NT2/D1 (cell line): ENCODE measurements around the gene MED15.

Source experiments
- DNase-seq: peaks from one replicate; pipeline ENCODE4 v3.0.0-alpha.2; 2011; ENCODE audit warnings: low read depth, low spot score
- H3K27me3 ChIP-seq: 2 replicates; pipeline ENCODE4 v1.6.0; 2011; ENCODE audit warnings: mild to moderate bottlenecking; ENCODE audit not compliant: insufficient read length, insufficient read depth
- H3K36me3 ChIP-seq: 2 replicates; pipeline ENCODE4 v1.6.1; 2011; ENCODE audit warnings: mild to moderate bottlenecking, low read length, mixed read lengths; ENCODE audit not compliant: insufficient read depth, insufficient read length
- H3K4me1 ChIP-seq: 2 replicates; pipeline ENCODE4 v1.5.1; 2011; ENCODE audit not compliant: insufficient read depth, insufficient read length
- H3K4me3 ChIP-seq: 2 replicates; pipeline ENCODE4 v1.5.1; 2011; ENCODE audit warnings: low read depth; ENCODE audit not compliant: insufficient read length
- H3K9ac ChIP-seq: 2 replicates; pipeline ENCODE4 v1.6.0; 2011; ENCODE audit warnings: low read depth; ENCODE audit not compliant: insufficient read length
- H3K9me3 ChIP-seq: 2 replicates; pipeline ENCODE4 v1.5.1; 2011; ENCODE audit warnings: mild to moderate bottlenecking, low read length; ENCODE audit not compliant: insufficient read depth
- SUZ12 ChIP-seq: IDR thresholded peaks from 2 replicates; pipeline ENCODE4 v1.6.1; 2011; ENCODE audit not compliant: insufficient read length, insufficient read depth; ENCODE audit errors: extremely low read depth
- YY1 ChIP-seq: IDR thresholded peaks from 2 replicates; pipeline ENCODE4 v1.6.1; 2011; ENCODE audit not compliant: insufficient read length, insufficient read depth
- ZNF274 ChIP-seq: IDR thresholded peaks from 2 replicates; pipeline ENCODE4 v1.6.1; 2011; ENCODE audit warnings: mild to moderate bottlenecking, low read depth, low read length

MED15 gene

DNA sequence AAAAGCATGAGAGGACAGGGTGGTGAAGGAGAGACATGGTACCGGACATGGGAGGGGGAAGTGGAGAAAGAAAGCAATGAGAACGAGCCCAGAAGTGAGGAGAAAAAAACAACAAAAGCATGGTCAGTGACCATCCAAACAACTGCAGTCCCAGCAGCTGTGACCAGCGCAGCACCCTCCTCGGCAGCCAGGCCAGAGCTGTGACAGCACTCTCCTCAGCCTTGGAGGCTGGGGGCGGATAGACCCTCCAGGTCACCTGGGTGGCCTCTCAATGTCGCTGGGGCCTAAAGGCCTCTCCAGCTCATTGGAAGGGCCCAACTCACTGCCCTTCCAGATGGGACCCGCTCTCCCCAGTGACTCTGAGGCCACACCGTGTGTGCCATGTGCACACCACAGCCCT is 103.3 kb downstream of the MED15 start:
- no peak for DNase-seq

DNA sequence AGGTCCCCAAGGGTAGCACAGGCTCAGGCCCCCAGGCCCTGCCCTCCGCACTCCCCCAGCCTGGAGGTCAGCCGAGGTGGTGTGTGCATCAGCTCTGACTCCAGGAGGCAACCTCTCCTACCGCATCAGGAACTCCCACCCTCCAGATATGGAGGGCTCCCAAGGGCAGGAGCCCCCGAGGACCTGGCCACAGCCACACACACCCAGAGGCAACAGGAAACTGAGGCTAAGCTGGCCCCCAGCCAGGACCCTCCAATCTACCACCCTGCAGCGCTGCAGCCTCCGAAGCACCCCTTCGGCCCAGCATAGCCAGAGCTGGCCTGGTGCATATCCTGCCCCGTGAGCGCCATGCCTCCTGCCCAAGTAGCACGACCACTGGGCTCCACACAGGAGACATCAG is 104.0 kb downstream of the MED15 start:
- H3K9me3 ChIP-seq, result no peaks in the 10 kb centered on the region
- H3K4me3 ChIP-seq, result no peak overlapping the region
- H3K27me3 ChIP-seq, result peaks cover 4% of the 10 kb centered on the region
- H3K4me1 ChIP-seq, result peaks cover 8% of the 10 kb centered on the region
- no peak overlapping the region for H3K9ac ChIP-seq
- H3K36me3 ChIP-seq, result no peaks in the 10 kb centered on the region
- TF ChIP-seq ZNF274, result no peak
- TF ChIP-seq SUZ12, result no peak
- no peak for TF ChIP-seq YY1
- no peak for DNase-seq

More for the DNA sequence above, 103.3 kb downstream of the MED15 start:
- Histone ChIP-seq H3K27me3 (peaks cover 4% of the 10 kb centered on the region), H3K9me3 (no peaks in the 10 kb centered on the region), H3K9ac (no peak overlapping the region), H3K36me3 (no peaks in the 10 kb centered on the region), H3K4me3 (no peak overlapping the region), H3K4me1 (peaks cover 14% of the 10 kb centered on the region)
- no peak for TF ChIP-seq YY1
- no peak for TF ChIP-seq SUZ12
- no peak for TF ChIP-seq ZNF274

DNA sequence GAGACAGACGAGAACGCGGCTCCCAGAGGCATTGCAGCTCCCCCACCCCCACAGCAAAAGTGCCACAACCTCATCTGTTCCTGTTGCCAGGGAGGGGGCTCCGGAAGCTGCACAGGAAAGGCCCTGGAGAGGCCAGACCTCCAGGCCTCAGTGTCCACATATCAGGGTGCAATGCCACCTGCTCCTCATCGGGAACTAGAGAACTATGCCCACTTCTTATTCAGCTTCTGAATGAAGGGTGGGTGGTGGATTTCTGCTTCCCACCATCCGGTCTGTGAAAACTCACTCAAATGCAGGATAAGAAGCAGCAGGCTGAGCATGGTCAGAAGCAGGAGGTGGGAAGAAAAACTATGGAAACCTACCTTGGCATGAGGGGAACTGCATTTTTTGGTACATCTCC is 105.9 kb downstream of the MED15 start:
- no peak for DNase-seq
- Histone ChIP-seq H3K27me3 (no peaks in the 10 kb centered on the region), H3K9me3 (no peaks in the 10 kb centered on the region), H3K9ac (no peak overlapping the region), H3K4me1 (no peaks in the 10 kb centered on the region), H3K36me3 (no peaks in the 10 kb centered on the region), H3K4me3 (no peak overlapping the region)
- TF ChIP-seq YY1 (no peak), ZNF274 (no peak), SUZ12 (no peak)

DNA sequence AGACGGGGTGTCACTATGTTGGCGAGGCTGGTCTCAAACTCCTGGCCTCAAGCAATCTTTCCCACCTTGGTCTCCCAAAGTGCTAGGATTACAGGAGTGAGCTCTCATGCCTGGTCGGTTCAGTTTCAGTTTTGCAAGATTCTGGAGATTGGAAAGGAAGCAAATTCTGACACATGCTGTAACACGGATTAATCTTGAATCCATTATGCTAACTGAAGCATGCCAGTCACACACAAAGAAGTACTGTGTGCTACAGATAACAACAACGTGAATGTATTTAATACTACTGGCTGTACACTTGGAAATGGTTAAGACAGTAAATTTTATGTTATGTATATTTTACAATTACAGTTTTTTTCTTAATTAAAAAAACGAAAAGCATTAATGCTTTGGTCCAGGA is 107.6 kb downstream of the MED15 start:
- DNase-seq, result no peak
- H3K9me3 ChIP-seq, result no peaks in the 10 kb centered on the region
- no peaks in the 10 kb centered on the region for H3K27me3 ChIP-seq

DNA sequence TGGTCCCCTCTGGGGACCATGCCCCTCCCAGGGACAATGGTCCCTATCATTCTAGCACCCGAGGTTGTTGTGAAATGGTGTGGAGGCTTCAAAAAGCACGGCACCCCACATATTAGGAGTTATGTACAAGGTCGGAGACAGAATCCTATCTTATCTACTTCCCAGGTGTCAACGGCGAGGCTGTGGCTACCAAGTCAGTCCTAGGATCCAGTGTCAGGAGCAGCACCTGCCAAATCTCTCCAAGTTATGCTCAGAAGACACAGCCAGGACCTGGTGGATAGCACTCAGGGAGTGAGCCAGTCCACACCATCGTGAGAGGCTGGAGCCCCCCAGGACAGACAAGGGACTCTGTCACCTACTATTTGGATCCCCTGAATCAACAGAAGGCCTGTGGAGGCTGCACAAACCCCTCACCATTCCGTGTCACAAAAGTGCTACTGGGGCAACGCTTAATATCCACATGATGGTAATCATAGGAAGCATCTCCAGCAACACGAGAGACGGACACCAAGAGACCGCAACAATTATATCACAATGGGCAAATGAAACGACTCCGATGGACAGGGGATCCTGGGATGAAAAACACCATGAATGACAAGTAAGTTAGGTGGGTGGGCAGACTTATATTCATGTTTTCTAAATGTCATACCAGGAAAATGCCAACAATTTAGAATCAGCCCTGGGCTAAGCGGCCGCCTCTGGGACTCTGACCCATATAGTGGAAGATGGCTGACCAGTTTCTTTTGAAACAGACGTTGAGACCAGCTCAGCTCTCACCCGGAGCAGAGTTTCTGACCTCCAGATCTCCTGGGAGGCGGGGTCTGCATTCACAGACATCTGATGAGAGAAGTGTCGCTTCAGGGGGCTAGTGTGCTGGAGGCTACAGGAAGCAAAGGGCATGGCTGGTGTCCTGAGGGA is 108.4 kb downstream of the MED15 start:
- no peak for TF ChIP-seq ZNF274
- no peak for TF ChIP-seq YY1
- TF ChIP-seq SUZ12, result no peak
- Histone ChIP-seq H3K4me1 (no peaks in the 10 kb centered on the region), H3K36me3 (no peaks in the 10 kb centered on the region), H3K9ac (no peak overlapping the region), H3K27me3 (no peaks in the 10 kb centered on the region), H3K4me3 (no peak overlapping the region), H3K9me3 (no peaks in the 10 kb centered on the region)
- no peak for DNase-seq

More for the DNA sequence above, 107.6 kb downstream of the MED15 start:
- TF ChIP-seq SUZ12 (no peak), ZNF274 (no peak), YY1 (no peak)
- no peaks in the 10 kb centered on the region for H3K36me3 ChIP-seq
- no peaks in the 10 kb centered on the region for H3K4me1 ChIP-seq
- no peak overlapping the region for H3K4me3 ChIP-seq
- no peak overlapping the region for H3K9ac ChIP-seq

DNA sequence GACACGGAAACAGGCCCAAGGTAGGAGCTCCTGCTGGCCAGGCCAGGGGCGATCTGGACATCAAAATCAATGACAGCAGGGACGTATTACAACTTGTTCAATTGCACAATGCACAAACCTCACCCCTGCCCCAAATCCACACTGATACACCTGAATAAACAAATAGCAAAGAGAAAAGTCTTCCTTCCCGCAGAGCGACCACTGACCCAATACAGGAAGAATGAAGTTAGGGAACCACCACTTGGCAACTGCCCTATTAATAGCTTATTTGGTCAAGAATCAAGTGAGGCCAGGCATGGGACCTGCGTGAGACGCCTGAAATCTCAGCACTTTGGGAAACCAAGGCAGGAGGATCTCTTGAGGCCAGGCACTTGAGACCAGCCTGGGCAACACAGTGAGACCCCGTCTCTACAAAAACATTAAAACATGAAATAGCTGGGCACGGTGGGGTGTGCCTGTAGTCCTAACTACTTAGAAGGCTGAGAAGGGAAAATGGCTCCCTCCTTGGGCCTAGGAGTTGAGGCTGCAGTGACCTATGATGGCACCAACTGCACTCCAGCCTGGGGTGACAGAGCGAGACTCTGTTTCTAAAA is 109.1 kb downstream of the MED15 start:
- Histone ChIP-seq H3K27me3 (no peaks in the 10 kb centered on the region), H3K9ac (no peak overlapping the region), H3K4me1 (no peaks in the 10 kb centered on the region), H3K36me3 (no peaks in the 10 kb centered on the region), H3K9me3 (no peaks in the 10 kb centered on the region), H3K4me3 (no peak overlapping the region)
- DNase-seq, result no peak
- TF ChIP-seq YY1 (no peak), ZNF274 (no peak), SUZ12 (no peak)

DNA sequence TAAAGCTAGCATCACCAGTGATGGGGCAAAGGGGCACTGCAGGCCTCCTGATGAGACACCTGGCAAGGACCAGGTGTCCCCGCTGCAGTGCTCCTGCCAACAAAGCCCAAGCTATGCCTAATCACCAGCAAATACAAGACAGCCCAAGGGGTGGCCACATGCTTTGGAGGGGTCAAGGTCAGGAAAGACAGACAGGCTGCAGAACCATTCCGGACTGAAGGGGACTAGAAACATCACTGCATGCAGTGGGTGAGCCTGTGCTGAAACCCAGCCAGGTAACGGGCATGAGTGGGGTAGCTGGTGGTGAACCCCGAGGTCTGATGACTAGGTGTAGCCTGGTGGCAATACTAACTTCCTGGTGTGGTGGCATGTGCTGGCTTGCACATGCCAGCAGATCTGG is 111.1 kb downstream of the MED15 start:
- no peak for DNase-seq
- Histone ChIP-seq H3K27me3 (no peaks in the 10 kb centered on the region), H3K4me1 (no peaks in the 10 kb centered on the region), H3K9me3 (no peaks in the 10 kb centered on the region), H3K4me3 (no peak overlapping the region), H3K9ac (no peak overlapping the region), H3K36me3 (no peaks in the 10 kb centered on the region)
- TF ChIP-seq SUZ12 (no peak), ZNF274 (no peak), YY1 (no peak)
